GM23248 (cell line): Measurements from ENCODE around the gene LRFN2. TPM values are rescaled to one million over a fixed set of nuclear protein-coding genes. Genes with fewer than 3 reads are reported as not detected.

Source experiments
- DNase-seq: peaks from one replicate; pipeline ENCODE4 v3.0.0-alpha.2; 2015
- H2AFZ ChIP-seq: fragments of 200-600 bp; sonication (generic); 2 replicates; pipeline ENCODE4 v1.6.1; 2016; ENCODE audit warnings: antibody characterized with exemption
- H3F3A ChIP-seq: fragments of 200-600 bp; sonication (generic); 2 replicates; pipeline ENCODE4 v1.6.1; 2016; ENCODE audit warnings: mild to moderate bottlenecking, antibody characterized with exemption, mixed run types; ENCODE audit not compliant: insufficient read depth
- H3K27ac ChIP-seq: fragments of 200-600 bp; sonication (generic); 2 replicates; pipeline ENCODE4 v1.5.1; 2016; ENCODE audit warnings: mild to moderate bottlenecking
- H3K27me3 ChIP-seq: fragments of 200-600 bp; sonication (generic); replicated peaks from 2 replicates; pipeline ENCODE4 v1.6.1; 2016; ENCODE audit warnings: mild to moderate bottlenecking; ENCODE audit not compliant: insufficient read depth
- H3K36me3 ChIP-seq: fragments of 200-600 bp; sonication (generic); 2 replicates; pipeline ENCODE4 v1.6.1; 2016; ENCODE audit warnings: low read depth, mild to moderate bottlenecking
- H3K4me1 ChIP-seq: fragments of 200-600 bp; sonication (generic); 2 replicates; pipeline ENCODE4 v1.6.1; 2016; ENCODE audit warnings: mild to moderate bottlenecking; ENCODE audit not compliant: insufficient read depth
- H3K4me2 ChIP-seq: fragments of 200-600 bp; sonication (generic); one replicate; pipeline ENCODE4 v1.6.1; 2016; ENCODE audit warnings: mild to moderate bottlenecking; ENCODE audit not compliant: unreplicated experiment
- H3K4me3 ChIP-seq: fragments of 200-600 bp; sonication (generic); 2 replicates; pipeline ENCODE4 v1.5.1; 2016; ENCODE audit warnings: mild to moderate bottlenecking
- H3K79me2 ChIP-seq: fragments of 200-600 bp; sonication (generic); 2 replicates; pipeline ENCODE4 v1.6.1; 2016; ENCODE audit warnings: mild to moderate bottlenecking; ENCODE audit not compliant: insufficient read depth
- H3K9ac ChIP-seq: fragments of 200-600 bp; sonication (generic); 2 replicates; pipeline ENCODE4 v1.6.1; 2016; ENCODE audit warnings: mild to moderate bottlenecking
- H3K9me2 ChIP-seq: fragments of 200-600 bp; sonication (generic); 2 replicates; pipeline ENCODE4 v1.6.1; 2016; ENCODE audit warnings: mixed run types, mild to moderate bottlenecking, moderate library complexity; ENCODE audit not compliant: insufficient read depth
- H3K9me3 ChIP-seq: fragments of 200-600 bp; sonication (generic); one replicate; pipeline ENCODE4 v1.6.1; 2017; ENCODE audit warnings: low read depth
- H4K20me1 ChIP-seq: fragments of 200-600 bp; sonication (generic); 2 replicates; pipeline ENCODE4 v1.6.0; 2016; ENCODE audit not compliant: insufficient read depth
- EZH2 ChIP-seq: fragments of 200-600 bp; sonication (generic); IDR thresholded peaks from 2 replicates; pipeline ENCODE4 v1.6.1; 2018; ENCODE audit warnings: antibody characterized with exemption, mild to moderate bottlenecking; ENCODE audit not compliant: insufficient read depth, poor library complexity, severe bottlenecking
- EZH2phosphoT487 ChIP-seq: fragments of 200-600 bp; sonication (generic); IDR thresholded peaks from 2 replicates; pipeline ENCODE4 v1.6.1; 2018; ENCODE audit warnings: antibody characterized with exemption, moderate library complexity, mild to moderate bottlenecking, low read depth; ENCODE audit not compliant: insufficient read depth
- WGBS, 2 experiments: methylation state at CpG; one replicate each; pipeline ENCODE4 v1.1.6; 2015 to 2017; ENCODE audit warnings: low lambda C conversion rate in 2 of 2, low coverage in 1 of 2; ENCODE audit errors: missing lambda C conversion rate in 2 of 2; 5-methylcytosine and 5-hydroxymethylcytosine counted together
- in situ Hi-C: fragments of 300-500 bp; cut with MboI; formaldehyde crosslinking; loops from 2 replicates; pipeline ENCODE4 v1.15.0; 2020
- polyA plus RNA-seq: library from polyadenylated mRNA; unstranded; fragments of >200 nt; fragmentation: Nextera tagmentation; extraction: Ambion mirVana; gene quantifications from 2 replicates; pipeline ENCODE4 v1.2.1, GENCODE V29; 2016
- total RNA-seq: library from RNA; depleted of rRNA; stranded (reverse); fragments of >200 nt; shearing (Covaris generic); gene quantifications from 2 replicates; pipeline ENCODE4 v1.2.3, GENCODE V29; 2014

LRFN2 gene
- total and polyA plus RNA-seq, 2 experiments from 2014 or later, result not detected

GRCh38 chr6:40480678-40481077 lies 106.5 kb downstream of the LRFN2 start:
- no peaks in the 10 kb centered on the region for H4K20me1 ChIP-seq
- H3F3A ChIP-seq, result no peaks in the 10 kb centered on the region
- TF ChIP-seq EZH2 (no peak), EZH2phosphoT487 (no peak)
- H3K4me2 ChIP-seq, result no peak overlapping the region
- in situ Hi-C loops, result no loop called here
- peaks cover 3% of the 10 kb centered on the region; the same call in 1 of the 2 replicates for H3K27me3 ChIP-seq
- H3K79me2 ChIP-seq, result no peaks in the 10 kb centered on the region
- H3K9me2 ChIP-seq, result no peaks in the 10 kb centered on the region
- no peak overlapping the region for H3K4me3 ChIP-seq
- no peak overlapping the region for H3K9ac ChIP-seq
- no peak overlapping the region for H3K27ac ChIP-seq
- no peak overlapping the region for H2AFZ ChIP-seq
- H3K36me3 ChIP-seq, result no peaks in the 10 kb centered on the region
- WGBS, 2 experiments, result 82 to 86% methylated on average over 2 of the region's 2 CpGs
- no peaks in the 10 kb centered on the region for H3K9me3 ChIP-seq
- no peaks in the 10 kb centered on the region for H3K4me1 ChIP-seq
- no peak for DNase-seq

GRCh38 chr6:40479706-40480105 lies 107.5 kb downstream of the LRFN2 start:
- no peaks in the 10 kb centered on the region for H3K4me1 ChIP-seq
- H3K27ac ChIP-seq, result no peak overlapping the region
- no peaks in the 10 kb centered on the region for H4K20me1 ChIP-seq
- WGBS, 2 experiments, result 17 to 19% methylated on average over 7 of the region's 7 CpGs
- no peak overlapping the region for H3K4me2 ChIP-seq
- TF ChIP-seq EZH2, result no peak
- no peak for TF ChIP-seq EZH2phosphoT487
- no peaks in the 10 kb centered on the region for H3K9me2 ChIP-seq
- no peaks in the 10 kb centered on the region for H3F3A ChIP-seq
- DNase-seq, result no peak
- no peak overlapping the region for H3K4me3 ChIP-seq
- H3K9ac ChIP-seq, result no peak overlapping the region
- peaks cover 3% of the 10 kb centered on the region; the same call in 1 of the 2 replicates for H3K27me3 ChIP-seq
- in situ Hi-C loops, result no loop called here
- no peaks in the 10 kb centered on the region for H3K36me3 ChIP-seq
- no peaks in the 10 kb centered on the region for H3K9me3 ChIP-seq
- H3K79me2 ChIP-seq, result no peaks in the 10 kb centered on the region
- H2AFZ ChIP-seq, result no peak overlapping the region

- H4K20me1 ChIP-seq, result no peaks in the 10 kb centered on the region
- H3K9ac ChIP-seq, result no peak overlapping the region
- H3K4me1 ChIP-seq, result no peaks in the 10 kb centered on the region
- H3F3A ChIP-seq, result no peaks in the 10 kb centered on the region
- WGBS, 2 experiments, result 33 to 40% methylated on average over 19 of the region's 19 CpGs
- TF ChIP-seq EZH2phosphoT487, result no peak
- peaks cover 3% of the 10 kb centered on the region; the same call in 1 of the 2 replicates for H3K27me3 ChIP-seq
- H3K27ac ChIP-seq, result no peak overlapping the region
- in situ Hi-C loops, result no loop called here
- no peaks in the 10 kb centered on the region for H3K9me2 ChIP-seq
- no peak for DNase-seq
- H3K4me3 ChIP-seq, result no peak overlapping the region
- no peaks in the 10 kb centered on the region for H3K36me3 ChIP-seq
- H3K79me2 ChIP-seq, result no peaks in the 10 kb centered on the region
- no peaks in the 10 kb centered on the region for H3K9me3 ChIP-seq
- no peak overlapping the region for H2AFZ ChIP-seq
- H3K4me2 ChIP-seq, result no peak overlapping the region
Measured at GRCh38 chr6:40477246-40478126, 109.7 kb downstream of the LRFN2 start.

DNA sequence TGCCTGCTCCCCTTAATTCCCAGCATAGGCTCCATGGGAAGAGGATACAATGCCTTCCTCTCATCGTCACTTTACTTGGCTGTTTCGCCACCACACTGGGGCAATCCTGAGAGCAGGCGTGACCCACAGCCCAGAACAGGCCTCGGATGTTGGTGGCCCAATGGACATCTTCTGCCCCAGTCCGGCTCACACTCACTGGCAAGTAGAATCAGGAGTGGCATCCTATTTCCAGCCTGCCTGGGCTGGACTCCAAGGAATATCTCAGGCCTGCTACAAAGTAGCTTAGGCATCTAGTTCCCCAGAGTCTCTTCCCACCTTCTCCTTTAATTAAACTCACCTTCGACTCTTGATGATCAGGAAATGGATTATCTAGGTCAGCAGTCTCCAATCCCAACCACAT lies 110.5 kb downstream of the LRFN2 start:
- Histone ChIP-seq H3F3A (no peaks in the 10 kb centered on the region), H3K79me2 (no peaks in the 10 kb centered on the region), H3K4me1 (no peaks in the 10 kb centered on the region), H3K9me3 (no peaks in the 10 kb centered on the region), H3K9me2 (no peaks in the 10 kb centered on the region), H3K27ac (no peak overlapping the region), H3K4me3 (no peak overlapping the region), H3K36me3 (no peaks in the 10 kb centered on the region), H2AFZ (no peak overlapping the region), H3K9ac (no peak overlapping the region), H4K20me1 (no peaks in the 10 kb centered on the region), H3K27me3 (peaks cover 3% of the 10 kb centered on the region; the same call in 1 of the 2 replicates), H3K4me2 (no peak overlapping the region)
- DNase-seq, result no peak
- WGBS, 2 experiments, result 38 to 46% methylated on average over 6 of the region's 6 CpGs
- in situ Hi-C loops, result no loop called here
- TF ChIP-seq EZH2phosphoT487, result no peak
- TF ChIP-seq EZH2, result no peak
